ENCODE results near the gene WDFY4.
A peak's percentile ranks its signal among the peaks of the same experiment; 100 is the strongest.

Gene WDFY4

GRCh38 chr10:48656241-48656913 lies 28.3 kb upstream of the WDFY4 start:
- peak; percentile 82 for DNase-seq (ENCODE audit: low read depth)

GRCh38 chr10:48656914-48657305 lies 27.8 kb upstream of the WDFY4 start:
- no peak for DNase-seq (ENCODE audit: low read depth)

GRCh38 chr10:48657416-48657815 lies 27.3 kb upstream of the WDFY4 start:
- DNase-seq (ENCODE audit: low read depth): no peak

- DNase-seq (ENCODE audit: low read depth): peak; percentile 35
Observed at GRCh38 chr10:48658243-48658974, 26.3 kb upstream of the WDFY4 start.

- no peak for DNase-seq (ENCODE audit: low read depth)
Observed at GRCh38 chr10:48658975-48659269, 25.8 kb upstream of the WDFY4 start.

GRCh38 chr10:48659790-48660189 lies 24.9 kb upstream of the WDFY4 start:
- no peak for DNase-seq (ENCODE audit: low read depth)

GRCh38 chr10:48661441-48661840 lies 23.2 kb upstream of the WDFY4 start:
- DNase-seq (ENCODE audit: low read depth): no peak

- no peak for DNase-seq (ENCODE audit: low read depth)
Observed at GRCh38 chr10:48667960-48668590, 16.6 kb upstream of the WDFY4 start.

- no peak for DNase-seq (ENCODE audit: low read depth)
Observed at GRCh38 chr10:48670978-48671913, 13.4 kb upstream of the WDFY4 start.

- DNase-seq (ENCODE audit: low read depth): no peak
Observed at GRCh38 chr10:48671914-48672595, 12.6 kb upstream of the WDFY4 start.

- no peak for DNase-seq (ENCODE audit: low read depth)
Observed at GRCh38 chr10:48672596-48673265, 11.9 kb upstream of the WDFY4 start.

GRCh38 chr10:48677625-48678024 lies 7.0 kb upstream of the WDFY4 start:
- DNase-seq (ENCODE audit: low read depth): no peak

GRCh38 chr10:48678041-48678440 lies 6.6 kb upstream of the WDFY4 start:
- no peak for DNase-seq (ENCODE audit: low read depth)

- DNase-seq (ENCODE audit: low read depth): no peak
Observed at GRCh38 chr10:48681740-48682139, 2.9 kb upstream of the WDFY4 start.

GRCh38 chr10:48682265-48682664 lies 2.4 kb upstream of the WDFY4 start:
- DNase-seq (ENCODE audit: low read depth): no peak

GRCh38 chr10:48683424-48683823 lies 1.2 kb upstream of the WDFY4 start:
- DNase-seq (ENCODE audit: low read depth): no peak

- no peak for DNase-seq (ENCODE audit: low read depth)
Observed at GRCh38 chr10:48683868-48684267, 805 bp upstream of the WDFY4 start.

- DNase-seq (ENCODE audit: low read depth): no peak
Observed at GRCh38 chr10:48684463-48684791, 246 bp upstream of the WDFY4 start.

- no peak for DNase-seq (ENCODE audit: low read depth)
Observed at GRCh38 chr10:48685731-48686130, 1.1 kb downstream of the WDFY4 start.

- DNase-seq (ENCODE audit: low read depth): no peak
Observed at GRCh38 chr10:48690791-48691660, 6.4 kb downstream of the WDFY4 start.
